Endothelial cell (in vitro differentiated cells): ENCODE measurements around the gene ENTPD2. TPM values are rescaled to one million over a fixed set of nuclear protein-coding genes. Genes with fewer than 3 reads are reported as not detected.

Experiments
- DNase-seq: peaks from one replicate; pipeline ENCODE4 v3.0.0; 2021; ENCODE audit warnings: low spot score
- H3K27ac Mint-ChIP-seq: one replicate; pipeline ENCODE4 v1.8.0; 2021; ENCODE audit warnings: mixed read lengths, inconsistent platforms; ENCODE audit not compliant: unreplicated experiment
- H3K27me3 Mint-ChIP-seq: one replicate; pipeline ENCODE4 v1.8.0; 2021; ENCODE audit warnings: mild to moderate bottlenecking, moderate library complexity, mixed read lengths, inconsistent platforms; ENCODE audit not compliant: unreplicated experiment
- H3K36me3 Mint-ChIP-seq: one replicate; pipeline ENCODE4 v1.8.0; 2021; ENCODE audit warnings: mild to moderate bottlenecking, low read depth, mixed read lengths, inconsistent platforms; ENCODE audit not compliant: unreplicated experiment
- H3K4me1 Mint-ChIP-seq: one replicate; pipeline ENCODE4 v1.8.0; 2021; ENCODE audit warnings: mild to moderate bottlenecking, mixed read lengths, inconsistent platforms; ENCODE audit not compliant: unreplicated experiment
- H3K4me3 Mint-ChIP-seq: one replicate; pipeline ENCODE4 v1.8.0; 2021; ENCODE audit warnings: mild to moderate bottlenecking, mixed read lengths, inconsistent platforms; ENCODE audit not compliant: unreplicated experiment
- H3K9me3 Mint-ChIP-seq: one replicate; pipeline ENCODE4 v1.8.0; 2021; ENCODE audit warnings: mixed read lengths, inconsistent platforms; ENCODE audit not compliant: unreplicated experiment
- CTCF ChIP-seq: fragments of 200-600 bp; sonication (generic); IDR thresholded peaks from one replicate; pipeline ENCODE4 v1.5.0; 2021; ENCODE audit warnings: antibody characterized with exemption; ENCODE audit not compliant: unreplicated experiment
- long read RNA-seq: library from polyadenylated mRNA; unstranded; transcript quantifications from one replicate; pipeline ENCODE4 v2.0.0, GENCODE V29; 2020; ENCODE audit not compliant: unreplicated experiment
- total RNA-seq: library from RNA; stranded (reverse); fragmentation: NEBNext Ultra II Directional; extraction: Animal tissue kit (Norgen Biotek cat#: 25700); gene quantifications from one replicate; pipeline ENCODE4 v1.2.1, GENCODE V29; 2021; ENCODE audit not compliant: unreplicated experiment

The ENTPD2 gene
- total RNA-seq = 55.6 TPM
- long read RNA-seq = 0 reads

GRCh38 chr9:137053944-137054931, at the start of gene ENTPD2:
TSS of gene ENTPD2 (minus strand) at chr9:137054061. CDS start at chr9:137053997, 64 bp downstream.
- Mint-ChIP-seq H3K9me3 (no peaks in the 10 kb centered on the region), H3K36me3 (no peaks in the 10 kb centered on the region), H3K27ac (no peak within 1 kb of the TSS), H3K27me3 (peaks cover 1% of the 10 kb centered on the region), H3K4me1 (peaks cover 10% of the 10 kb centered on the region), H3K4me3 (no peak within 1 kb of the TSS)
- TF ChIP-seq CTCF = no peak
- DNase-seq = no peak

GRCh38 chr9:137103206-137103999, 49.5 kb upstream of the ENTPD2 start:
- no peak for DNase-seq
- no peak for TF ChIP-seq CTCF
- Mint-ChIP-seq H3K9me3 (no peaks in the 10 kb centered on the region), H3K4me1 (no peaks in the 10 kb centered on the region), H3K4me3 (no peak overlapping the region), H3K36me3 (peaks cover 13% of the 10 kb centered on the region), H3K27me3 (peaks cover 14% of the 10 kb centered on the region), H3K27ac (no peak overlapping the region)

GRCh38 chr9:137099231-137099630, 45.4 kb upstream of the ENTPD2 start:
- Mint-ChIP-seq H3K36me3 (peaks cover 22% of the 10 kb centered on the region), H3K4me1 (no peaks in the 10 kb centered on the region), H3K4me3 (no peak overlapping the region), H3K9me3 (no peaks in the 10 kb centered on the region), H3K27ac (no peak overlapping the region), H3K27me3 (peaks cover 8% of the 10 kb centered on the region)
- TF ChIP-seq CTCF = no peak
- no peak for DNase-seq

GRCh38 chr9:137097761-137098462, 44.1 kb upstream of the ENTPD2 start:
- no peak overlapping the region for H3K4me3 Mint-ChIP-seq
- no peaks in the 10 kb centered on the region for H3K4me1 Mint-ChIP-seq
- no peak for TF ChIP-seq CTCF
- peaks cover 4% of the 10 kb centered on the region for H3K27me3 Mint-ChIP-seq
- H3K9me3 Mint-ChIP-seq = no peaks in the 10 kb centered on the region
- peaks cover 25% of the 10 kb centered on the region for H3K36me3 Mint-ChIP-seq
- DNase-seq = no peak
- H3K27ac Mint-ChIP-seq = no peak overlapping the region
